A549 (cell line): ENCODE data around the gene TRAM2. TPM values are rescaled to one million over a fixed set of nuclear protein-coding genes. Genes with fewer than 3 reads are reported as not detected.

Source experiments
- ATAC-seq, 2 experiments: fragments of 200-7000 bp in 1 of 2; fragments of >200 bp in 1 of 2; cut with Nextera tagmentation in 1 of 2; cut with Tn5 transposase in 1 of 2; 3 replicates each; pipeline versions ENCODE4 v1.8.0 to v1.9.1; 2018 to 2020; ENCODE audit warnings: mild to moderate bottlenecking in 1 of 2, moderate library complexity in 1 of 2
- CTCF ChIA-PET: fragments of 300-600 bp; sonication (Branson Sonifier 250); formaldehyde crosslinking; extraction: SDS; loops from one replicate; lab custom pipeline; 2021; ENCODE audit warnings: antibody characterized with exemption, inconsistent platforms; lab: Yijun Ruan, JAX
- POLR2A ChIA-PET: fragments of 350-600 bp; formaldehyde crosslinking; extraction: SDS; loops from one replicate; lab custom pipeline; 2021; ENCODE audit warnings: antibody characterized with exemption, inconsistent platforms; lab: Yijun Ruan, JAX
- DNase-seq, 2 experiments: peaks; one replicate each; pipeline versions ENCODE4 v3.0.0 to v3.0.0-alpha.2; 2011 to 2016; ENCODE audit warnings: low read depth in 1 of 2, low spot score in 1 of 2
- FAIRE-seq: peaks from 2 replicates; lab custom pipeline; 2011; peaks lifted over from hg19 to GRCh38; lab: Jason Lieb, UNC
- H3K27ac ChIP-seq, 2 experiments: fragments of >200 bp; sonication (Bioruptor Twin); formaldehyde crosslinking; 3 replicates each; pipeline ENCODE4 v1.5.1; 2016 to 2017
- H3K4me1 ChIP-seq: fragments of >200 bp; sonication (Bioruptor Twin); formaldehyde crosslinking; 3 replicates; pipeline ENCODE4 v1.6.1; 2016
- H3K4me2 ChIP-seq: fragments of >200 bp; sonication (Bioruptor Twin); formaldehyde crosslinking; 3 replicates; pipeline ENCODE4 v1.6.1; 2016
- H3K4me3 ChIP-seq: fragments of >200 bp; sonication (Bioruptor Twin); formaldehyde crosslinking; 3 replicates; pipeline ENCODE4 v1.5.1; 2016
- H3K9me3 ChIP-seq: fragments of >200 bp; sonication (Bioruptor Twin); formaldehyde crosslinking; 3 replicates; pipeline ENCODE4 v1.6.1; 2016
- CHD2 ChIP-seq: fragments of 150-350 bp; IDR thresholded peaks from 2 replicates; pipeline ENCODE4 v1.6.1; 2014; ENCODE audit warnings: low read length; ENCODE audit not compliant: partially characterized antibody
- CHD4 ChIP-seq: fragments of 200-600 bp; sonication (generic); IDR thresholded peaks from 2 replicates; pipeline ENCODE4 v1.6.1; 2016; ENCODE audit warnings: antibody characterized with exemption, mild to moderate bottlenecking, borderline replicate concordance
- E2F6 ChIP-seq: IDR thresholded peaks from 2 replicates; pipeline ENCODE4 v1.6.1; 2012; ENCODE audit warnings: low read depth, borderline replicate concordance
- ESRRA ChIP-seq: fragments of 150-350 bp; IDR thresholded peaks from 2 replicates; pipeline ENCODE4 v1.6.1; 2014; ENCODE audit warnings: mild to moderate bottlenecking, low read length, borderline replicate concordance
- HDAC2 ChIP-seq: fragments of 200-600 bp; sonication (generic); IDR thresholded peaks from 2 replicates; pipeline ENCODE4 v1.6.1; 2016
- JUNB ChIP-seq: fragments of >200 bp; sonication (Bioruptor Twin); formaldehyde crosslinking; IDR thresholded peaks from 2 replicates; pipeline ENCODE4 v1.6.1; 2016
- MAFK ChIP-seq: fragments of 450-650 bp; IDR thresholded peaks from 2 replicates; pipeline ENCODE4 v1.6.1; 2014; ENCODE audit not compliant: partially characterized antibody
- MAZ ChIP-seq: fragments of 150-350 bp; IDR thresholded peaks from 2 replicates; pipeline ENCODE4 v1.6.1; 2014; ENCODE audit warnings: antibody characterized with exemption, low read depth, low read length, borderline replicate concordance
- RARB ChIP-seq: fragments of 250-450 bp; sonication (Bioruptor Pico); IDR thresholded peaks from 2 replicates; pipeline ENCODE4 v1.8.0; 2021; ENCODE audit warnings: mild to moderate bottlenecking, moderate library complexity
- RNF2 ChIP-seq: fragments of 200-600 bp; sonication (generic); IDR thresholded peaks from 2 replicates; pipeline ENCODE4 v1.6.1; 2016; ENCODE audit warnings: low read depth, mild to moderate bottlenecking, antibody characterized with exemption, moderate library complexity, borderline replicate concordance
- SMC3 ChIP-seq: fragments of >200 bp; sonication (Bioruptor Twin); formaldehyde crosslinking; IDR thresholded peaks from 3 replicates; pipeline ENCODE4 v1.6.1; 2018; ENCODE audit warnings: inconsistent platforms
- TP53 ChIP-seq: fragments of 250-450 bp; sonication (Bioruptor Pico); IDR thresholded peaks from 2 replicates; pipeline ENCODE4 v1.5.0; 2021; ENCODE audit warnings: mild to moderate bottlenecking, moderate library complexity
- ZSCAN20 ChIP-seq: fragments of 250-450 bp; sonication (Bioruptor Pico); IDR thresholded peaks from 2 replicates; pipeline ENCODE4 v1.8.0; 2022; ENCODE audit warnings: mild to moderate bottlenecking, moderate library complexity
- WGBS: methylation state at CpG from one replicate; pipeline ENCODE4 v1.1.6; 2017; ENCODE audit errors: missing lambda C conversion rate; 5-methylcytosine and 5-hydroxymethylcytosine counted together
- polyA plus RNA-seq, 4 experiments: library from polyadenylated mRNA; depleted of rRNA in 3 of 4; stranded (reverse); fragments of >200 nt; fragmentation: RNase III in 1 of 4; extraction: RNeasy Plus Mini Kit Qiagen cat#74134 plus additional on column Dnase treatment in 1 of 4; gene quantifications; 2 replicates in 3 of 4; 3 replicates in 1 of 4; pipeline ENCODE4 v1.2.3, GENCODE V29; 2011 to 2017
- TF ChIP-seq, protein P1 (sequence below): fragments of 450-650 bp; IDR thresholded peaks from 2 replicates; pipeline ENCODE4 v1.6.1; 2014; ENCODE audit warnings: antibody characterized with exemption
- TF ChIP-seq, protein P2 (sequence below): fragments of >200 bp; sonication (Bioruptor Twin); formaldehyde crosslinking; IDR thresholded peaks from 3 replicates; pipeline ENCODE4 v1.6.1; 2016
- TF ChIP-seq, protein P3 (sequence below): fragments of 200-600 bp; sonication (generic); IDR thresholded peaks from 2 replicates; pipeline ENCODE4 v1.6.1; 2016; ENCODE audit warnings: antibody characterized with exemption, mild to moderate bottlenecking, moderate library complexity

Gene TRAM2
- polyA plus RNA-seq, 2 of the 4 experiments (the other 2 are of a cell fraction) = 16.4 to 25.4 TPM

GRCh38 chr6:52616059-52616690 lies 39.3 kb upstream of the TRAM2 start:
- POLR2A ChIA-PET = no interaction called here
- ATAC-seq (no peak), FAIRE-seq (no peak), DNase-seq (no peak)
- Histone ChIP-seq H3K4me2 (no peak overlapping the region), H3K9me3 (no peaks in the 10 kb centered on the region), H3K4me1 (0 out of 3 replicates have a peak, but pooled peaks cover 6% of the 10 kb centered on the region), H3K4me3 (no peak overlapping the region), H3K27ac (no peak overlapping the region)
- CTCF ChIA-PET = interaction anchor here (1.3 kb wide), 1 partner anchor 17 kb away, joined by 6 read pairs; no protein-coding TSS in a partner anchor
- TF ChIP-seq MAZ (no peak), ESRRA (no peak), JUNB (no peak), CHD2 (no peak)
- TF ChIP-seq, protein P1, sequence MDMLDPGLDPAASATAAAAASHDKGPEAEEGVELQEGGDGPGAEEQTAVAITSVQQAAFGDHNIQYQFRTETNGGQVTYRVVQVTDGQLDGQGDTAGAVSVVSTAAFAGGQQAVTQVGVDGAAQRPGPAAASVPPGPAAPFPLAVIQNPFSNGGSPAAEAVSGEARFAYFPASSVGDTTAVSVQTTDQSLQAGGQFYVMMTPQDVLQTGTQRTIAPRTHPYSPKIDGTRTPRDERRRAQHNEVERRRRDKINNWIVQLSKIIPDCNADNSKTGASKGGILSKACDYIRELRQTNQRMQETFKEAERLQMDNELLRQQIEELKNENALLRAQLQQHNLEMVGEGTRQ = no peak
- TF ChIP-seq, all 56 proteins: peak for 0
- 89% methylated on average over 2 of the region's 2 CpGs for WGBS

GRCh38 chr6:52612336-52613054 lies 35.6 kb upstream of the TRAM2 start:
- Histone ChIP-seq H3K9me3 (no peaks in the 10 kb centered on the region; the same call in 2 of the 3 replicates), H3K27ac (0 out of 6 replicates have a peak overlapping the region, but pooled peaks of 1 of the 2 experiments have one; percentile 23), H3K4me1 (0 out of 3 replicates have a peak, but pooled peaks cover 6% of the 10 kb centered on the region), H3K4me2 (no peak overlapping the region), H3K4me3 (no peak overlapping the region)
- POLR2A ChIA-PET = interaction anchor here (0.7 kb wide), 1 partner anchor 193 kb away, joined by 3 read pairs; the partner anchor contains the start of gene EFHC1
- peak in 1 of 2 experiments; percentile 33; a peak in 2 of 6 replicates for ATAC-seq
- FAIRE-seq = no peak
- 65% methylated on average over 6 of the region's 6 CpGs for WGBS
- DNase-seq = peak in 1 of 2 experiments; percentile 12
- TF ChIP-seq MAFK (no peak), TP53 (CRISPR knock-in tag) (no peak), HDAC2 (no peak), SMC3 (no peak), ZSCAN20 (no peak), CHD4 (no peak), RNF2 (no peak), E2F6 (no peak), RARB (no peak)
- TF ChIP-seq, protein P2, sequence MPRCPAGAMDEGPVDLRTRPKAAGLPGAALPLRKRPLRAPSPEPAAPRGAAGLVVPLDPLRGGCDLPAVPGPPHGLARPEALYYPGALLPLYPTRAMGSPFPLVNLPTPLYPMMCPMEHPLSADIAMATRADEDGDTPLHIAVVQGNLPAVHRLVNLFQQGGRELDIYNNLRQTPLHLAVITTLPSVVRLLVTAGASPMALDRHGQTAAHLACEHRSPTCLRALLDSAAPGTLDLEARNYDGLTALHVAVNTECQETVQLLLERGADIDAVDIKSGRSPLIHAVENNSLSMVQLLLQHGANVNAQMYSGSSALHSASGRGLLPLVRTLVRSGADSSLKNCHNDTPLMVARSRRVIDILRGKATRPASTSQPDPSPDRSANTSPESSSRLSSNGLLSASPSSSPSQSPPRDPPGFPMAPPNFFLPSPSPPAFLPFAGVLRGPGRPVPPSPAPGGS = no peak
- TF ChIP-seq, protein P3, sequence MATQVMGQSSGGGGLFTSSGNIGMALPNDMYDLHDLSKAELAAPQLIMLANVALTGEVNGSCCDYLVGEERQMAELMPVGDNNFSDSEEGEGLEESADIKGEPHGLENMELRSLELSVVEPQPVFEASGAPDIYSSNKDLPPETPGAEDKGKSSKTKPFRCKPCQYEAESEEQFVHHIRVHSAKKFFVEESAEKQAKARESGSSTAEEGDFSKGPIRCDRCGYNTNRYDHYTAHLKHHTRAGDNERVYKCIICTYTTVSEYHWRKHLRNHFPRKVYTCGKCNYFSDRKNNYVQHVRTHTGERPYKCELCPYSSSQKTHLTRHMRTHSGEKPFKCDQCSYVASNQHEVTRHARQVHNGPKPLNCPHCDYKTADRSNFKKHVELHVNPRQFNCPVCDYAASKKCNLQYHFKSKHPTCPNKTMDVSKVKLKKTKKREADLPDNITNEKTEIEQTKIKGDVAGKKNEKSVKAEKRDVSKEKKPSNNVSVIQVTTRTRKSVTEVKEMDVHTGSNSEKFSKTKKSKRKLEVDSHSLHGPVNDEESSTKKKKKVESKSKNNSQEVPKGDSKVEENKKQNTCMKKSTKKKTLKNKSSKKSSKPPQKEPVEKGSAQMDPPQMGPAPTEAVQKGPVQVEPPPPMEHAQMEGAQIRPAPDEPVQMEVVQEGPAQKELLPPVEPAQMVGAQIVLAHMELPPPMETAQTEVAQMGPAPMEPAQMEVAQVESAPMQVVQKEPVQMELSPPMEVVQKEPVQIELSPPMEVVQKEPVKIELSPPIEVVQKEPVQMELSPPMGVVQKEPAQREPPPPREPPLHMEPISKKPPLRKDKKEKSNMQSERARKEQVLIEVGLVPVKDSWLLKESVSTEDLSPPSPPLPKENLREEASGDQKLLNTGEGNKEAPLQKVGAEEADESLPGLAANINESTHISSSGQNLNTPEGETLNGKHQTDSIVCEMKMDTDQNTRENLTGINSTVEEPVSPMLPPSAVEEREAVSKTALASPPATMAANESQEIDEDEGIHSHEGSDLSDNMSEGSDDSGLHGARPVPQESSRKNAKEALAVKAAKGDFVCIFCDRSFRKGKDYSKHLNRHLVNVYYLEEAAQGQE = no peak
- CTCF ChIA-PET = no interaction called here
